GM12878 (cell line): ENCODE measurements around the gene HOXD9. TPM values are rescaled to one million over a fixed set of nuclear protein-coding genes. Genes with fewer than 3 reads are reported as not detected.

Source experiments
- ATAC-seq: fragments of 200-7000 bp; cut with Tn5 transposase; 3 replicates; pipeline ENCODE4 v1.9.1; 2020; ENCODE audit warnings: mild to moderate bottlenecking, moderate library complexity
- BruUV-seq: library from RNA; stranded (reverse); fragments of 400-500 nt; replicated peaks from 2 replicates; lab custom pipeline; 2021; lab: Mats Ljungman, UMichigan
- CTCF ChIA-PET: fragments of 300-600 bp; sonication (Branson Sonifier 250); formaldehyde crosslinking; extraction: SDS; loops from one replicate; lab custom pipeline; 2021; ENCODE audit warnings: inconsistent platforms; lab: Yijun Ruan, JAX
- POLR2A ChIA-PET: fragments of 350-600 bp; formaldehyde crosslinking; extraction: SDS; loops from one replicate; lab custom pipeline; 2021; ENCODE audit warnings: inconsistent platforms; lab: Charles Lee
- RAD21 ChIA-PET: fragments of 300-600 bp; sonication (Branson Sonifier 250); formaldehyde crosslinking; loops from one replicate; lab custom pipeline; 2023; ENCODE audit warnings: antibody characterized with exemption; ENCODE audit not compliant: unreplicated experiment; lab: Charles Lee
- SMC1A ChIA-PET: fragments of 300-600 bp; sonication (Branson Sonifier 250); formaldehyde crosslinking; loops from one replicate; lab custom pipeline; 2023; ENCODE audit not compliant: unreplicated experiment, uncharacterized antibody; lab: Charles Lee
- DNase-seq: peaks from one replicate; pipeline ENCODE4 v3.0.0-alpha.2; 2011; ENCODE audit warnings: low read depth, low spot score
- FAIRE-seq: peaks from 3 replicates; lab custom pipeline; 2011; peaks lifted over from hg19 to GRCh38; lab: Jason Lieb, UNC
- H2AFZ ChIP-seq: 2 replicates; pipeline ENCODE4 v1.6.0; 2011; ENCODE audit warnings: low read depth, low read length, control low read depth; ENCODE audit not compliant: control insufficient read depth
- H3K27ac ChIP-seq: 2 replicates; pipeline ENCODE4 v1.5.1; 2011; ENCODE audit warnings: control low read depth; ENCODE audit not compliant: control insufficient read depth, insufficient read depth
- H3K27me3 ChIP-seq, 2 experiments: replicated peaks in 1 of 2; 2 replicates each; pipeline versions ENCODE4 v1.6.0 to v1.6.1; 2011; ENCODE audit warnings: low read length in 1 of 2; ENCODE audit not compliant: control insufficient read depth in 2 of 2, insufficient read depth in 2 of 2
- H3K36me3 ChIP-seq, 2 experiments: 2 replicates each; pipeline ENCODE4 v1.5.1; 2011; ENCODE audit warnings: low read length in 1 of 2; ENCODE audit not compliant: control insufficient read depth in 2 of 2, insufficient read depth in 2 of 2
- H3K4me1 ChIP-seq: 2 replicates; pipeline ENCODE4 v1.6.1; 2011; ENCODE audit warnings: mild to moderate bottlenecking, low read length, moderate library complexity, mixed read lengths; ENCODE audit not compliant: control insufficient read depth, insufficient read depth
- H3K4me2 ChIP-seq: 2 replicates; pipeline ENCODE4 v1.6.0; 2011; ENCODE audit warnings: control low read depth; ENCODE audit not compliant: control insufficient read depth, insufficient read depth
- H3K4me3 ChIP-seq: fragments of 200-600 bp; sonication (generic); 2 replicates; pipeline ENCODE4 v1.5.1; 2016
- H3K79me2 ChIP-seq: 2 replicates; pipeline ENCODE4 v1.6.0; 2011; ENCODE audit warnings: low read length; ENCODE audit not compliant: control insufficient read depth, insufficient read depth
- H3K9ac ChIP-seq: 2 replicates; pipeline ENCODE4 v1.8.0; 2011; ENCODE audit warnings: low read length, control low read depth, mixed read lengths; ENCODE audit not compliant: control insufficient read depth, insufficient read depth
- H3K9me3 ChIP-seq: replicated peaks from 3 replicates; pipeline ENCODE4 v1.5.1; 2011; ENCODE audit warnings: mild to moderate bottlenecking, low read length; ENCODE audit not compliant: control insufficient read depth, insufficient read depth
- H4K20me1 ChIP-seq: 2 replicates; pipeline ENCODE4 v1.6.0; 2011; ENCODE audit not compliant: control insufficient read depth, insufficient read depth
- ATF2 ChIP-seq: IDR thresholded peaks from 2 replicates; pipeline ENCODE4 v1.6.1; 2012; ENCODE audit warnings: low read length, inconsistent platforms
- CHD4 ChIP-seq: fragments of 200-600 bp; sonication (generic); IDR thresholded peaks from 2 replicates; pipeline ENCODE4 v1.6.1; 2016; ENCODE audit warnings: mild to moderate bottlenecking
- MEF2A ChIP-seq: IDR thresholded peaks from 2 replicates; pipeline ENCODE4 v1.6.1; 2011; ENCODE audit warnings: low read depth, mild to moderate bottlenecking, low read length, moderate library complexity; ENCODE audit not compliant: insufficient read depth
- PRDM15 ChIP-seq: fragments of 450-650 bp; formaldehyde crosslinking; IDR thresholded peaks from 2 replicates; pipeline ENCODE4 v1.4.0; 2020; ENCODE audit warnings: mild to moderate bottlenecking, moderate library complexity
- SMARCA5 ChIP-seq: fragments of 450-650 bp; IDR thresholded peaks from 2 replicates; pipeline ENCODE4 v1.6.1; 2017; ENCODE audit warnings: mild to moderate bottlenecking
- SP1 ChIP-seq: IDR thresholded peaks from one replicate; pipeline ENCODE4 v1.6.1; 2011; ENCODE audit warnings: low read depth, low read length
- SPI1 ChIP-seq: IDR thresholded peaks from 2 replicates; pipeline ENCODE4 v1.6.1; 2011; ENCODE audit warnings: low read depth, mild to moderate bottlenecking, low read length, moderate library complexity, borderline replicate concordance; ENCODE audit not compliant: insufficient read depth
- WRNIP1 ChIP-seq: IDR thresholded peaks from 2 replicates; pipeline ENCODE4 v1.6.1; 2011; ENCODE audit warnings: low read depth, low read length, improper control_type of control experiment, borderline replicate concordance
- in situ Hi-C: fragments of 300-500 bp; cut with MboI; formaldehyde crosslinking; loops from 9 replicates; pipeline ENCODE4 v1.14.3; 2018; ENCODE audit warnings: mixed read lengths
- intact Hi-C: fragments of 100-400 bp; cut with micrococcal nuclease; formaldehyde crosslinking; loops from one replicate; pipeline ENCODE4 v1.14.2; 2022; ENCODE audit not compliant: unreplicated experiment
- polyA plus RNA-seq, 11 experiments: library from polyadenylated mRNA; depleted of rRNA in 4 of 11; unstranded in 6 of 11; stranded (reverse) in 5 of 11; fragments of >200 nt; fragmentation: Nextera tagmentation in 4 of 11; fragmentation: Illumina TruSeq in 1 of 11; extraction: Ambion mirVana in 4 of 11; extraction: Trizol in 1 of 11; gene quantifications; 1 replicate in 1 of 11; 2 replicates in 10 of 11; pipeline versions ENCODE4 v1.2.1 to v1.2.3, GENCODE V29; 2011 to 2016; ENCODE audit warnings: inconsistent platforms in 2 of 11, missing spikeins in 2 of 11, low read depth in 1 of 11
- total RNA-seq, 4 experiments: library from RNA; depleted of rRNA in 3 of 4; stranded (reverse); fragments of >200 nt in 3 of 4; fragmentation: Illumina TruSeq in 1 of 4; extraction: Trizol in 1 of 4; gene quantifications; 2 replicates each; pipeline versions ENCODE4 v1.2.1 to v1.2.3, GENCODE V29; 2013 to 2021
- TF ChIP-seq, protein P1 (sequence below): IDR thresholded peaks from 2 replicates; pipeline ENCODE4 v1.6.1; 2012; ENCODE audit warnings: improper control_type of control experiment, low read depth, low read length; ENCODE audit not compliant: insufficient replicate concordance
- TF ChIP-seq, protein P2 (sequence below): fragments of 450-650 bp; conservative IDR thresholded peaks from 2 replicates; pipeline ENCODE4 v1.6.1; 2017; ENCODE audit warnings: mild to moderate bottlenecking, moderate library complexity

Gene HOXD9
- total and polyA plus RNA-seq, 10 of the 15 experiments (the other 5 are each of a cell fraction or from before 2014, with no cell fraction given): not detected

- TF ChIP-seq, protein P1, sequence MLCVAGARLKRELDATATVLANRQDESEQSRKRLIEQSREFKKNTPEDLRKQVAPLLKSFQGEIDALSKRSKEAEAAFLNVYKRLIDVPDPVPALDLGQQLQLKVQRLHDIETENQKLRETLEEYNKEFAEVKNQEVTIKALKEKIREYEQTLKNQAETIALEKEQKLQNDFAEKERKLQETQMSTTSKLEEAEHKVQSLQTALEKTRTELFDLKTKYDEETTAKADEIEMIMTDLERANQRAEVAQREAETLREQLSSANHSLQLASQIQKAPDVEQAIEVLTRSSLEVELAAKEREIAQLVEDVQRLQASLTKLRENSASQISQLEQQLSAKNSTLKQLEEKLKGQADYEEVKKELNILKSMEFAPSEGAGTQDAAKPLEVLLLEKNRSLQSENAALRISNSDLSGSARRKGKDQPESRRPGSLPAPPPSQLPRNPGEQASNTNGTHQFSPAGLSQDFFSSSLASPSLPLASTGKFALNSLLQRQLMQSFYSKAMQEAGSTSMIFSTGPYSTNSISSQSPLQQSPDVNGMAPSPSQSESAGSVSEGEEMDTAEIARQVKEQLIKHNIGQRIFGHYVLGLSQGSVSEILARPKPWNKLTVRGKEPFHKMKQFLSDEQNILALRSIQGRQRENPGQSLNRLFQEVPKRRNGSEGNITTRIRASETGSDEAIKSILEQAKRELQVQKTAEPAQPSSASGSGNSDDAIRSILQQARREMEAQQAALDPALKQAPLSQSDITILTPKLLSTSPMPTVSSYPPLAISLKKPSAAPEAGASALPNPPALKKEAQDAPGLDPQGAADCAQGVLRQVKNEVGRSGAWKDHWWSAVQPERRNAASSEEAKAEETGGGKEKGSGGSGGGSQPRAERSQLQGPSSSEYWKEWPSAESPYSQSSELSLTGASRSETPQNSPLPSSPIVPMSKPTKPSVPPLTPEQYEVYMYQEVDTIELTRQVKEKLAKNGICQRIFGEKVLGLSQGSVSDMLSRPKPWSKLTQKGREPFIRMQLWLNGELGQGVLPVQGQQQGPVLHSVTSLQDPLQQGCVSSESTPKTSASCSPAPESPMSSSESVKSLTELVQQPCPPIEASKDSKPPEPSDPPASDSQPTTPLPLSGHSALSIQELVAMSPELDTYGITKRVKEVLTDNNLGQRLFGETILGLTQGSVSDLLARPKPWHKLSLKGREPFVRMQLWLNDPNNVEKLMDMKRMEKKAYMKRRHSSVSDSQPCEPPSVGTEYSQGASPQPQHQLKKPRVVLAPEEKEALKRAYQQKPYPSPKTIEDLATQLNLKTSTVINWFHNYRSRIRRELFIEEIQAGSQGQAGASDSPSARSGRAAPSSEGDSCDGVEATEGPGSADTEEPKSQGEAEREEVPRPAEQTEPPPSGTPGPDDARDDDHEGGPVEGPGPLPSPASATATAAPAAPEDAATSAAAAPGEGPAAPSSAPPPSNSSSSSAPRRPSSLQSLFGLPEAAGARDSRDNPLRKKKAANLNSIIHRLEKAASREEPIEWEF: no peak
- TF ChIP-seq, all 136 proteins: peak for 0
These were observed 23.6 kb downstream of the HOXD9 start (continued) for GRCh38 chr2:176146101-176146500.

GRCh38 chr2:176146645-176147044 is 24.1 kb downstream of the HOXD9 start:
- in situ Hi-C loops (loop anchor here (25.0 kb wide), 1 partner anchor 1191 kb away; no protein-coding TSS in a partner anchor), intact Hi-C loops (no loop called here)
- H3K9me3 ChIP-seq: no peaks in the 10 kb centered on the region
- no peaks in the 10 kb centered on the region for H3K36me3 ChIP-seq
- DNase-seq (no peak), ATAC-seq (no peak), FAIRE-seq (no peak)
- ChIA-PET SMC1A (interaction anchor here (1.0 to 4.6 kb wide), 2 partner anchors 407 to 506 kb away, joined by 3 to 25 read pairs; no protein-coding TSS in a partner anchor), CTCF (interaction anchor here (4.9 to 8.6 kb wide), 2 partner anchors 308 to 408 kb away, joined by 39 to 157 read pairs; no protein-coding TSS in a partner anchor), POLR2A (no interaction called here), RAD21 (no interaction called here)
- no peaks in the 10 kb centered on the region for H3K79me2 ChIP-seq
- H3K9ac ChIP-seq: no peak overlapping the region
- H4K20me1 ChIP-seq: no peaks in the 10 kb centered on the region
- H2AFZ ChIP-seq: no peak overlapping the region
- peaks cover 10 to 32% of the 10 kb centered on the region in 2 experiments for H3K27me3 ChIP-seq
- BruUV-seq: no TSS peak
- H3K4me2 ChIP-seq: no peak overlapping the region
- H3K4me3 ChIP-seq: no peak overlapping the region
- H3K4me1 ChIP-seq: no peaks in the 10 kb centered on the region
- no peak overlapping the region for H3K27ac ChIP-seq
- TF ChIP-seq SPI1 (no peak), CHD4 (no peak), WRNIP1 (no peak), SP1 (no peak), SMARCA5 (no peak), MEF2A (no peak), ATF2 (no peak), PRDM15 (CRISPR knock-in tag) (no peak)
- TF ChIP-seq, protein P2, sequence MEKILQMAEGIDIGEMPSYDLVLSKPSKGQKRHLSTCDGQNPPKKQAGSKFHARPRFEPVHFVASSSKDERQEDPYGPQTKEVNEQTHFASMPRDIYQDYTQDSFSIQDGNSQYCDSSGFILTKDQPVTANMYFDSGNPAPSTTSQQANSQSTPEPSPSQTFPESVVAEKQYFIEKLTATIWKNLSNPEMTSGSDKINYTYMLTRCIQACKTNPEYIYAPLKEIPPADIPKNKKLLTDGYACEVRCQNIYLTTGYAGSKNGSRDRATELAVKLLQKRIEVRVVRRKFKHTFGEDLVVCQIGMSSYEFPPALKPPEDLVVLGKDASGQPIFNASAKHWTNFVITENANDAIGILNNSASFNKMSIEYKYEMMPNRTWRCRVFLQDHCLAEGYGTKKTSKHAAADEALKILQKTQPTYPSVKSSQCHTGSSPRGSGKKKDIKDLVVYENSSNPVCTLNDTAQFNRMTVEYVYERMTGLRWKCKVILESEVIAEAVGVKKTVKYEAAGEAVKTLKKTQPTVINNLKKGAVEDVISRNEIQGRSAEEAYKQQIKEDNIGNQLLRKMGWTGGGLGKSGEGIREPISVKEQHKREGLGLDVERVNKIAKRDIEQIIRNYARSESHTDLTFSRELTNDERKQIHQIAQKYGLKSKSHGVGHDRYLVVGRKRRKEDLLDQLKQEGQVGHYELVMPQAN: no peak
